Measurements from ENCODE around the gene WDHD1.

DNA sequence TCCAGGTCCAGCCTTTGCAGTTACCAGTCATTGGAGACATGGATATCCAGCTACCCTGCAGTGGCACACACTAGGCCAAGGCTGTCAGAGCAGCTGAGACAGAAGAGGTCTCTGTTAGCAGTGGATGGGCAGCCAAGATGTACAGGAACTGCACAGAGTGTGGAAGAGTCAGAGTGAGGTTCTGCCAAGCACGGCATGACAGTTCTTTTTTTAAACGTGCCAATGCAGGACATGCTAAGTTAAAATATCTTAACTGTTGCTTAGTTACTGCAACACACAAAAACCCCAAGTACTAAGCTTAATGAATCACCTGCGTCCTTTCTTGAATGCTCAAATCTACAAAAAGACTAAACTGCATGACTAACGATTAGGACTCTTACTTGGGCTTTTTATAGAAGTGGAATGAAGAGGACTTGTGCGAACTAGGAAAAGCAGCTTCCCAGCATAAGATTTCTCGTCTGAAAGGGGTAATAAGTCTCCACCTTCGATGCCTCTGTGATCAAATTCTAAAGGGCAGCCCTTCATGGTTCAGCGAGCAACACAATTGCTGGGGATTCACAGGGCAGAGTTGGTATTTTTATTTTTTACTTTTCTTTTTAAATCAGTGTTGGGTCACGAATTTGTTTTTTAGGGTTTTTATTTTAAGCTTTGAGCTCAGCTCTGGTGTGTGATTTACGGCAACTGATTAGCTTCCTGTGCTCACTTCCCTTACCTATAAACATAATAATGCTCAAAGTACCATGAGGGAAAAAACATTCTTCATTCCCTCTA is 45.2 kb upstream of the WDHD1 start:
- TF ChIP-seq POLR2A (IDR thresholded peaks at IDR 0.05) (no peak), POLR2AphosphoS5 (IDR thresholded peaks at IDR 0.05) (no peak)
- TF ChIP-seq, protein P1, sequence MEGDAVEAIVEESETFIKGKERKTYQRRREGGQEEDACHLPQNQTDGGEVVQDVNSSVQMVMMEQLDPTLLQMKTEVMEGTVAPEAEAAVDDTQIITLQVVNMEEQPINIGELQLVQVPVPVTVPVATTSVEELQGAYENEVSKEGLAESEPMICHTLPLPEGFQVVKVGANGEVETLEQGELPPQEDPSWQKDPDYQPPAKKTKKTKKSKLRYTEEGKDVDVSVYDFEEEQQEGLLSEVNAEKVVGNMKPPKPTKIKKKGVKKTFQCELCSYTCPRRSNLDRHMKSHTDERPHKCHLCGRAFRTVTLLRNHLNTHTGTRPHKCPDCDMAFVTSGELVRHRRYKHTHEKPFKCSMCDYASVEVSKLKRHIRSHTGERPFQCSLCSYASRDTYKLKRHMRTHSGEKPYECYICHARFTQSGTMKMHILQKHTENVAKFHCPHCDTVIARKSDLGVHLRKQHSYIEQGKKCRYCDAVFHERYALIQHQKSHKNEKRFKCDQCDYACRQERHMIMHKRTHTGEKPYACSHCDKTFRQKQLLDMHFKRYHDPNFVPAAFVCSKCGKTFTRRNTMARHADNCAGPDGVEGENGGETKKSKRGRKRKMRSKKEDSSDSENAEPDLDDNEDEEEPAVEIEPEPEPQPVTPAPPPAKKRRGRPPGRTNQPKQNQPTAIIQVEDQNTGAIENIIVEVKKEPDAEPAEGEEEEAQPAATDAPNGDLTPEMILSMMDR (IDR thresholded peaks at IDR 0.05) = no peak
